IMR-90 (cell line): Measurements from ENCODE around the gene GAREM2. TPM values are rescaled to one million over a fixed set of nuclear protein-coding genes. Genes with fewer than 3 reads are reported as not detected.

Experiments
- ATAC-seq: fragments of 200-7000 bp; cut with Tn5 transposase; 2 replicates; pipeline ENCODE4 v1.9.1; 2020; ENCODE audit warnings: low read depth, mild to moderate bottlenecking, moderate library complexity
- BruUV-seq: library from RNA; stranded (reverse); fragments of 400-500 nt; replicated peaks from 2 replicates; lab custom pipeline; 2021; lab: Mats Ljungman, UMichigan
- CTCF ChIA-PET: fragments of 300-600 bp; formaldehyde crosslinking; extraction: SDS; loops from one replicate; lab custom pipeline; 2021; ENCODE audit warnings: antibody characterized with exemption; lab: Yijun Ruan, JAX
- POLR2A ChIA-PET: fragments of 300-600 bp; sonication (Branson Sonifier 250); formaldehyde crosslinking; loops from one replicate; lab custom pipeline; 2022; ENCODE audit warnings: antibody characterized with exemption; ENCODE audit not compliant: unreplicated experiment; lab: Charles Lee
- DNase-seq: peaks from one replicate; pipeline ENCODE4 v3.0.0; 2013
- H2AFZ ChIP-seq: replicated peaks from 2 replicates; pipeline ENCODE3; 2013; ENCODE audit warnings: low read length, mild to moderate bottlenecking; ENCODE audit not compliant: poor library complexity
- H2AK5ac ChIP-seq: 2 replicates; pipeline ENCODE4 v1.6.1; 2013; ENCODE audit warnings: low read depth, low read length, inconsistent platforms
- H2AK9ac ChIP-seq: replicated peaks from 2 replicates; pipeline ENCODE3; 2013; ENCODE audit warnings: mild to moderate bottlenecking, low read depth, low read length, moderate library complexity; ENCODE audit not compliant: poor library complexity
- H2BK120ac ChIP-seq: 2 replicates; pipeline ENCODE4 v1.6.1; 2013; ENCODE audit warnings: low read depth, low read length, inconsistent platforms
- H2BK15ac ChIP-seq: 3 replicates; pipeline ENCODE4 v1.6.1; 2013; ENCODE audit warnings: low read depth, low read length, inconsistent platforms
- H2BK20ac ChIP-seq: 2 replicates; pipeline ENCODE4 v1.6.1; 2013; ENCODE audit warnings: low read depth, mild to moderate bottlenecking, inconsistent platforms, low read length, moderate library complexity
- H2BK5ac ChIP-seq: 2 replicates; pipeline ENCODE4 v1.6.1; 2013; ENCODE audit warnings: mild to moderate bottlenecking, low read depth, low read length, inconsistent platforms; ENCODE audit not compliant: poor library complexity, severe bottlenecking
- H3K14ac ChIP-seq: replicated peaks from 2 replicates; pipeline ENCODE4 v1.6.1; 2013; ENCODE audit warnings: low read depth, low read length, inconsistent platforms
- H3K18ac ChIP-seq: 2 replicates; pipeline ENCODE4 v1.6.1; 2013; ENCODE audit warnings: low read depth, low read length, control low read depth
- H3K23ac ChIP-seq: 2 replicates; pipeline ENCODE4 v1.6.1; 2013; ENCODE audit warnings: low read depth, low read length, inconsistent platforms
- H3K27ac ChIP-seq: 2 replicates; pipeline ENCODE4 v1.5.1; 2013; ENCODE audit warnings: mild to moderate bottlenecking, control low read depth, low read length; ENCODE audit not compliant: insufficient read depth
- H3K27me3 ChIP-seq: 2 replicates; pipeline ENCODE4 v1.6.1; 2013; ENCODE audit warnings: low read length; ENCODE audit not compliant: control insufficient read depth, insufficient read depth
- H3K36me3 ChIP-seq: 2 replicates; pipeline ENCODE4 v1.6.1; 2013; ENCODE audit warnings: low read length, mixed read lengths; ENCODE audit not compliant: control insufficient read depth, insufficient read depth
- H3K4ac ChIP-seq: 2 replicates; pipeline ENCODE4 v1.6.1; 2013; ENCODE audit warnings: low read depth, low read length, inconsistent platforms
- H3K4me1 ChIP-seq: 2 replicates; pipeline ENCODE4 v1.6.1; 2013; ENCODE audit warnings: low read length, mixed read lengths; ENCODE audit not compliant: control insufficient read depth, insufficient read depth
- H3K4me2 ChIP-seq: 2 replicates; pipeline ENCODE4 v1.6.1; 2013; ENCODE audit warnings: low read depth, mild to moderate bottlenecking, control low read depth, low read length, moderate library complexity
- H3K4me3 ChIP-seq: 2 replicates; pipeline ENCODE4 v1.5.1; 2013; ENCODE audit warnings: low read depth, mild to moderate bottlenecking, control low read depth, low read length, moderate library complexity; ENCODE audit not compliant: insufficient read depth
- H3K56ac ChIP-seq: 2 replicates; pipeline ENCODE4 v1.6.1; 2013; ENCODE audit warnings: low read length, inconsistent platforms; ENCODE audit not compliant: insufficient read depth; ENCODE audit errors: extremely low read depth
- H3K79me1 ChIP-seq, 2 experiments: 2 replicates each; pipeline ENCODE4 v1.6.1; 2013; ENCODE audit warnings: low read length in 2 of 2, inconsistent platforms in 1 of 2, low read depth in 1 of 2
- H3K9ac ChIP-seq: 2 replicates; pipeline ENCODE4 v1.6.1; 2013; ENCODE audit warnings: low read depth, low read length, control low read depth
- H3K9me1 ChIP-seq: 2 replicates; pipeline ENCODE4 v1.6.1; 2013; ENCODE audit warnings: low read length, inconsistent platforms; ENCODE audit not compliant: insufficient read depth
- H3K9me3 ChIP-seq: 2 replicates; pipeline ENCODE4 v1.6.1; 2013; ENCODE audit warnings: low read length; ENCODE audit not compliant: control insufficient read depth, insufficient read depth
- H4K20me1 ChIP-seq: 2 replicates; pipeline ENCODE4 v1.6.1; 2013; ENCODE audit warnings: low read length, inconsistent platforms; ENCODE audit not compliant: insufficient read depth
- H4K5ac ChIP-seq: 2 replicates; pipeline ENCODE4 v1.6.1; 2013; ENCODE audit warnings: mild to moderate bottlenecking, low read depth, low read length, control low read depth
- H4K8ac ChIP-seq, 2 experiments: 2 replicates each; pipeline ENCODE4 v1.6.1; 2013; ENCODE audit warnings: low read depth in 2 of 2, low read length in 2 of 2, control low read depth in 1 of 2, inconsistent platforms in 1 of 2
- H4K91ac ChIP-seq: 2 replicates; pipeline ENCODE4 v1.6.1; 2013; ENCODE audit warnings: low read depth, low read length, inconsistent platforms; ENCODE audit not compliant: insufficient read depth
- BHLHE40 ChIP-seq: fragments of 150-350 bp; IDR thresholded peaks from 2 replicates; pipeline ENCODE4 v1.6.1; 2016; ENCODE audit warnings: mild to moderate bottlenecking, low read depth, low read length
- MAFK ChIP-seq: IDR thresholded peaks from 2 replicates; pipeline ENCODE4 v1.6.1; 2012; ENCODE audit warnings: low read depth, low read length, improper control_type of control experiment
- WGBS, 2 experiments: methylation state at CpG; one replicate each; pipeline versions ENCODE4 v1.1.5 to v1.1.7; 2013; ENCODE audit warnings: missing lambda C conversion rate in 2 of 2; ENCODE audit not compliant: insufficient read length in 1 of 2; ENCODE audit errors: extremely low coverage in 2 of 2; 5-methylcytosine and 5-hydroxymethylcytosine counted together
- dilution Hi-C: fragments of 300-500 bp; cut with HindIII; formaldehyde crosslinking; loops from one replicate; pipeline ENCODE4 v1.14.3; 2018; ENCODE audit warnings: low sequenced_read_pairs; ENCODE audit not compliant: unreplicated experiment
- in situ Hi-C: fragments of 300-500 bp; cut with MboI; formaldehyde crosslinking; loops from 3 replicates; pipeline ENCODE4 v1.14.3; 2019; ENCODE audit warnings: low sequenced_read_pairs, inconsistent platforms, mixed read lengths
- intact Hi-C: fragments of 100-400 bp; cut with micrococcal nuclease; formaldehyde crosslinking; loops from 2 replicates; pipeline ENCODE4 v1.10.0; 2022
- polyA plus RNA-seq, 3 experiments: library from polyadenylated mRNA; depleted of rRNA; stranded (reverse); fragments of >200 nt; gene quantifications; 2 replicates each; pipeline ENCODE4 v1.2.3, GENCODE V29; 2012; ENCODE audit warnings: low replicate concordance in 1 of 3
- total RNA-seq: library from RNA; depleted of rRNA; stranded (reverse); fragments of >200 nt; gene quantifications from 2 replicates; pipeline ENCODE4 v1.2.3, GENCODE V29; 2012
- TF ChIP-seq, protein P1 (sequence below): fragments of 150-350 bp; IDR thresholded peaks from 2 replicates; pipeline ENCODE4 v1.6.1; 2017; ENCODE audit warnings: mild to moderate bottlenecking, antibody characterized with exemption, low read length, low read depth
- TF ChIP-seq, protein P2 (sequence below): conservative IDR thresholded peaks from 2 replicates; pipeline ENCODE4 v1.5.1; 2012; ENCODE audit warnings: mild to moderate bottlenecking, low read depth, low read length, improper control_type of control experiment
- TF ChIP-seq, protein P3 (sequence below): fragments of 150-350 bp; IDR thresholded peaks from 2 replicates; pipeline ENCODE4 v1.6.1; 2016; ENCODE audit warnings: low read depth, mild to moderate bottlenecking, low read length, moderate library complexity, borderline replicate concordance

The GAREM2 gene
- total and polyA plus RNA-seq, 2 of the 4 experiments (the other 2 are of a cell fraction): 0.36 to 1.8 TPM

DNA sequence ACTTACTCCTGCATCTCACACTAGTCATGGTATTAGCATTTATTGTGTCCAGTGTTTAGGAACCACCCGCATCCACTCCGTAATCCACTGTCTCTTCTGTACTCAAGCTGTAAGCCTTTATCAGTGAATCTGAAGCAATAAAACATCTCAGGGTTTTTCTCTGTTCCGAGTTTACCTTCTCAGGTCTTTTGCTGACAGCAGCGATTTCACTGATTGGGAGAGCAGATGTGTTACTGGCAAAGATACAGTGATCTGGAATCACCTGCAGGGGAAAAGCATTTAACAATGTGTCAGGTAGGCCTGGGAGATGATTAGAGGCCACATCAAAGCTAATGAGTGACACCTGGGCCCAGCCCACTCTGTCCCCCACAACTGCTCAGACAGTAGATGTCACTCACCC, 24.6 kb downstream of the GAREM2 start:
- no TSS peak for BruUV-seq
- Histone ChIP-seq H4K20me1 (no peaks in the 10 kb centered on the region), H4K5ac (no peak overlapping the region), H3K4me2 (no peak overlapping the region), H2BK120ac (no peak overlapping the region), H3K4ac (no peak overlapping the region), H2AFZ (no peak overlapping the region), H3K27ac (no peak overlapping the region), H3K27me3 (no peaks in the 10 kb centered on the region), H2AK9ac (no peak overlapping the region), H3K56ac (no peak overlapping the region), H3K23ac (no peak overlapping the region), H3K14ac (no peak overlapping the region), H2BK5ac (no peak overlapping the region), H3K36me3 (peaks cover 46% of the 10 kb centered on the region), H3K18ac (no peak overlapping the region), H2BK15ac (no peak overlapping the region), H3K9ac (no peak overlapping the region), H4K91ac (no peak overlapping the region), H2BK20ac (no peak overlapping the region), H3K9me1 (no peaks in the 10 kb centered on the region), H3K9me3 (no peaks in the 10 kb centered on the region), H3K4me3 (no peak overlapping the region), H3K4me1 (no peaks in the 10 kb centered on the region), H4K8ac (no peak overlapping the region), H3K79me1 (peaks cover 0 to 2% of the 10 kb centered on the region in 2 experiments; a peak in 1 of 4 replicates), H2AK5ac (no peak overlapping the region)
- DNase-seq (no peak), ATAC-seq (no peak)
- POLR2A ChIA-PET: no interaction called here
- intact Hi-C loops: no loop called here
- no CpG with 5 or more reads among the region's 4 CpGs for WGBS, 2 experiments
- in situ Hi-C loops: no loop called here
- dilution Hi-C loops: no loop called here
- TF ChIP-seq, protein P1, sequence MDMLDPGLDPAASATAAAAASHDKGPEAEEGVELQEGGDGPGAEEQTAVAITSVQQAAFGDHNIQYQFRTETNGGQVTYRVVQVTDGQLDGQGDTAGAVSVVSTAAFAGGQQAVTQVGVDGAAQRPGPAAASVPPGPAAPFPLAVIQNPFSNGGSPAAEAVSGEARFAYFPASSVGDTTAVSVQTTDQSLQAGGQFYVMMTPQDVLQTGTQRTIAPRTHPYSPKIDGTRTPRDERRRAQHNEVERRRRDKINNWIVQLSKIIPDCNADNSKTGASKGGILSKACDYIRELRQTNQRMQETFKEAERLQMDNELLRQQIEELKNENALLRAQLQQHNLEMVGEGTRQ: no peak
- TF ChIP-seq MAFK (peak; percentile 85), BHLHE40 (no peak)
- TF ChIP-seq, protein P2, sequence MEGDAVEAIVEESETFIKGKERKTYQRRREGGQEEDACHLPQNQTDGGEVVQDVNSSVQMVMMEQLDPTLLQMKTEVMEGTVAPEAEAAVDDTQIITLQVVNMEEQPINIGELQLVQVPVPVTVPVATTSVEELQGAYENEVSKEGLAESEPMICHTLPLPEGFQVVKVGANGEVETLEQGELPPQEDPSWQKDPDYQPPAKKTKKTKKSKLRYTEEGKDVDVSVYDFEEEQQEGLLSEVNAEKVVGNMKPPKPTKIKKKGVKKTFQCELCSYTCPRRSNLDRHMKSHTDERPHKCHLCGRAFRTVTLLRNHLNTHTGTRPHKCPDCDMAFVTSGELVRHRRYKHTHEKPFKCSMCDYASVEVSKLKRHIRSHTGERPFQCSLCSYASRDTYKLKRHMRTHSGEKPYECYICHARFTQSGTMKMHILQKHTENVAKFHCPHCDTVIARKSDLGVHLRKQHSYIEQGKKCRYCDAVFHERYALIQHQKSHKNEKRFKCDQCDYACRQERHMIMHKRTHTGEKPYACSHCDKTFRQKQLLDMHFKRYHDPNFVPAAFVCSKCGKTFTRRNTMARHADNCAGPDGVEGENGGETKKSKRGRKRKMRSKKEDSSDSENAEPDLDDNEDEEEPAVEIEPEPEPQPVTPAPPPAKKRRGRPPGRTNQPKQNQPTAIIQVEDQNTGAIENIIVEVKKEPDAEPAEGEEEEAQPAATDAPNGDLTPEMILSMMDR: no peak
- TF ChIP-seq, protein P3, sequence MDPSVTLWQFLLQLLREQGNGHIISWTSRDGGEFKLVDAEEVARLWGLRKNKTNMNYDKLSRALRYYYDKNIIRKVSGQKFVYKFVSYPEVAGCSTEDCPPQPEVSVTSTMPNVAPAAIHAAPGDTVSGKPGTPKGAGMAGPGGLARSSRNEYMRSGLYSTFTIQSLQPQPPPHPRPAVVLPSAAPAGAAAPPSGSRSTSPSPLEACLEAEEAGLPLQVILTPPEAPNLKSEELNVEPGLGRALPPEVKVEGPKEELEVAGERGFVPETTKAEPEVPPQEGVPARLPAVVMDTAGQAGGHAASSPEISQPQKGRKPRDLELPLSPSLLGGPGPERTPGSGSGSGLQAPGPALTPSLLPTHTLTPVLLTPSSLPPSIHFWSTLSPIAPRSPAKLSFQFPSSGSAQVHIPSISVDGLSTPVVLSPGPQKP: no peak
- CTCF ChIA-PET: no interaction called here
